GM18867 (cell line): Measurements from ENCODE around the gene ESPL1.

Experiments used
- ATAC-seq: cut with Tn5 transposase; IDR thresholded peaks from one replicate; pipeline ENCODE4 v1.9.1; 2021; ENCODE audit warnings: mild to moderate bottlenecking, moderate library complexity; ENCODE audit not compliant: unreplicated experiment

The ESPL1 gene

GRCh38 chr12:53255996-53256395 is 12.1 kb upstream of the ESPL1 start:
- peak; percentile 32 for ATAC-seq

- no peak for ATAC-seq
Observed at GRCh38 chr12:53258541-53259539, 9.3 kb upstream of the ESPL1 start.

- ATAC-seq: no peak
Observed at GRCh38 chr12:53259891-53260290, 8.2 kb upstream of the ESPL1 start.

GRCh38 chr12:53265783-53266182 is 2.3 kb upstream of the ESPL1 start:
- ATAC-seq: no peak

GRCh38 chr12:53267306-53267998 is 647 bp upstream of the ESPL1 start:
- ATAC-seq: no peak

GRCh38 chr12:53268630-53269562 is 797 bp downstream of the ESPL1 start:
- peak; percentile 4 for ATAC-seq

GRCh38 chr12:53274445-53274844 is 6.3 kb downstream of the ESPL1 start:
- ATAC-seq: no peak

- no peak for ATAC-seq
Observed at GRCh38 chr12:53276511-53276910, 8.4 kb downstream of the ESPL1 start.

- no peak for ATAC-seq
Observed at GRCh38 chr12:53277981-53278380, 9.9 kb downstream of the ESPL1 start.

- no peak for ATAC-seq
Observed at GRCh38 chr12:53279283-53279869, 11.3 kb downstream of the ESPL1 start.

GRCh38 chr12:53279888-53280498 is 11.9 kb downstream of the ESPL1 start:
- ATAC-seq: no peak

GRCh38 chr12:53286448-53286847 is 18.3 kb downstream of the ESPL1 start:
- ATAC-seq: no peak

- no peak for ATAC-seq
Observed at GRCh38 chr12:53287741-53288216, 19.7 kb downstream of the ESPL1 start.

- ATAC-seq: no peak
Observed at GRCh38 chr12:53288322-53288721, 20.2 kb downstream of the ESPL1 start.

- ATAC-seq: no peak
Observed at GRCh38 chr12:53289891-53290290, 21.8 kb downstream of the ESPL1 start.

- ATAC-seq: no peak
Observed at GRCh38 chr12:53290661-53291060, 22.6 kb downstream of the ESPL1 start.

GRCh38 chr12:53292426-53292825 is 24.3 kb downstream of the ESPL1 start:
- no peak for ATAC-seq

- peak; percentile 82 for ATAC-seq
Observed at GRCh38 chr12:53295070-53295890, 27.2 kb downstream of the ESPL1 start, which contains the start of gene PFDN5. PFDN5 (plus strand) TSS chr12:53295542; CDS start chr12:53295568, 26 bp downstream.

GRCh38 chr12:53295891-53296219 is 27.8 kb downstream of the ESPL1 start:
- no peak for ATAC-seq
